Measurements from ENCODE around the gene RABEP2.
"Not testable (repeated sequence)": the region's sequence is repeated elsewhere in the genome, so short reads cannot be mapped to it uniquely, and the experiment has no call there.

Gene RABEP2

GRCh38 chr16:28903344-28904042 lies 21.5 kb downstream of the RABEP2 start:
- DNase-seq (ENCODE audit: low read depth) = no peak

DNA sequence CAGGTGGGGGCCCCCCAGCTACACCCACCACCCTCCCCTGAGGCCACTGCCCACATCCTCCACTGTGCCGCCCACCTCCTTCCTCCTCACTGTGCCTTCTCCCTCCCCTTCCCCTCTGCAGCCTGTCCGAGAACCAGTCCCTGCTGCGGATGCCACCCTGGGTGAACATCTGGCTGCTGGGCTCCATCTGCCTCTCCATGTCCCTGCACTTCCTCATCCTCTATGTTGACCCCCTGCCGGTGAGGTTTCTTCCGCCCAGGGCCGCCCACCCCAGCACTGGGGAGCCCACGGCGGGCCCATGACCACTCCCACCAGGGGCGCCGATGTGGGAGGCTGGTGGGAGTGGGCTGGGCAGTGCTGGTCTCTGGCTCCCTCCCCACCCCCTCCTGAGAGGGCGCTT lies 22.1 kb downstream of the RABEP2 start:
- DNase-seq (ENCODE audit: low read depth) = no peak

DNA sequence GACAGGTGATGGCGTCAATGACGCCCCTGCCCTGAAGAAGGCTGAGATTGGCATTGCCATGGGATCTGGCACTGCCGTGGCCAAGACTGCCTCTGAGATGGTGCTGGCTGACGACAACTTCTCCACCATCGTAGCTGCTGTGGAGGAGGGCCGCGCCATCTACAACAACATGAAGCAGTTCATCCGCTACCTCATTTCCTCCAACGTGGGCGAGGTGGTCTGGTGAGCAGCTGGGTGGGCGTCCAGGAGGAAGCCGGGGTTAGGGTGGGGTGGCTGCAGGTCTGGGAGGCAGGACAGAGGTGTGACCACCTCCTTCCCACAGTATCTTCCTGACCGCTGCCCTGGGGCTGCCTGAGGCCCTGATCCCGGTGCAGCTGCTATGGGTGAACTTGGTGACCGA lies 23.2 kb downstream of the RABEP2 start:
- no peak for DNase-seq (ENCODE audit: low read depth)

DNA sequence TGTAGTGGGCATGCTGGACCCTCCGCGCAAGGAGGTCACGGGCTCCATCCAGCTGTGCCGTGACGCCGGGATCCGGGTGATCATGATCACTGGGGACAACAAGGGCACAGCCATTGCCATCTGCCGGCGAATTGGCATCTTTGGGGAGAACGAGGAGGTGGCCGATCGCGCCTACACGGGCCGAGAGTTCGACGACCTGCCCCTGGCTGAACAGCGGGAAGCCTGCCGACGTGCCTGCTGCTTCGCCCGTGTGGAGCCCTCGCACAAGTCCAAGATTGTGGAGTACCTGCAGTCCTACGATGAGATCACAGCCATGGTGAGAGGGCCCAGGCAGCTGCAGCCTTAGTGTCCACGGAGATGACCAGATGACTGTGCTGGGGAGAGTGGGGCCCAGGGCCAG lies 24.4 kb downstream of the RABEP2 start:
- DNase-seq (ENCODE audit: low read depth) = no peak

DNA sequence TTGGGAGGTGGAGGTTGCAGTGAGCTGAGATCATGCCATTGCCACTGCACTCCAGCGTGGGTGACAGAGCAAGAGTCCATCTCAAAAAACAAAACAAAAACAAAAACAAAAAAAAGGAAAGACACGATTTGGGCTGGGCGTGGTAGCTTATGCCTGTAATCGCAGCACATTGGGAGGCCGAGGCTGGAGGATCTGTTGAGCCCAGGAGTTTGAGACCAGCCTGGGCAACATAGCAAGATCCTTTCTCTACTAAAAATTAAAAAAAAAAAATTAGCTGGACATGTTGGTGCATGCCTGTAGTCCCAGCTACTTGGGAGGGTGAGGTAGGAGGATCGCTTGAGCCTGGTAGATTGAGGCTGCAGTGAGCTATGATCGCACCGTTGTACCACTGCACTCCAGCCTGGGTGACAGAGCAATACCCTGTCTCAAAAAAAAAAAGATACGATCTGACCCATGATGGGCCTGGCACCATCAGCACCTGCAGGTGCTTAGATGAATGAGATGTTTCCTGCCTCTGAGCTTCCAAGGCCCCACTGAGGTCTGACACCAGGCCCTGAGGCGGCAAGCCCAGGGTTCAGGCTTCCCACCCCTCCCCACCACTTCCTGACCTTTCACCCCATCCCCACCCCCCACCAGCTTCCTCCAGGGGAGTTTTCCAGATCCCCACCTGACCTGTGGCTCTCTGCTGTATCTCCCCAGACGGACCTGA lies 25.0 kb downstream of the RABEP2 start:
- no peak for DNase-seq (ENCODE audit: low read depth)

- DNase-seq (ENCODE audit: low read depth) = no peak
Measured at GRCh38 chr16:28898942-28899341, 26.1 kb downstream of the RABEP2 start.

GRCh38 chr16:28898266-28898665 lies 26.8 kb downstream of the RABEP2 start:
- no peak for DNase-seq (ENCODE audit: low read depth)

GRCh38 chr16:28897826-28898225 lies 27.2 kb downstream of the RABEP2 start:
- no peak for DNase-seq (ENCODE audit: low read depth)

DNA sequence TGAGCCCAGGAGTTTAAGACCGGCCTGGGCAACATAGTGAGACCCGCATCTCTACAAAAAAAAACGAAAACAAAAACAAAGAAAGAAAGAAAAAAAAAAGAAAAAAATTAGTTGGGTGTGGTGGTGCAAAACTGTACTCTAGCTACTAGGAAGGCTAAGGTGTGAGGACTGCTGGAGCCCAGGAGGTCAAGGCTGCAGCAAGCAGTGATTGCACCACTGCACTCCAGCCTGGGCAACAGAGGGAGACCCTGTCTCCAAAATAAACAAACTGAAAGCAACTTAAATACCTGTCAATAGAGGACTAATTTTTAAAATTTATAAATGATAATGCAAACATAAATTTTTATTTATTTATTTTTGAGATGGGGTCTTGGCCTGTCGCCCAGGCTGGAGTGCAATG lies 29.4 kb downstream of the RABEP2 start:
- no peak for DNase-seq (ENCODE audit: low read depth)

- DNase-seq (ENCODE audit: low read depth) = no peak
Measured at GRCh38 chr16:28893291-28893690, 31.7 kb downstream of the RABEP2 start.

- no peak for DNase-seq (ENCODE audit: low read depth)
Measured at GRCh38 chr16:28891964-28892890, 32.8 kb downstream of the RABEP2 start.

- not testable (repeated sequence) for DNase-seq (ENCODE audit: low read depth)
Measured at GRCh38 chr16:28890355-28890754, 34.7 kb downstream of the RABEP2 start.

- DNase-seq (ENCODE audit: low read depth) = no peak
Measured at GRCh38 chr16:28886945-28887344, 38.1 kb downstream of the RABEP2 start.

GRCh38 chr16:28884045-28884444 lies 41.0 kb downstream of the RABEP2 start:
- no peak for DNase-seq (ENCODE audit: low read depth)

- no peak for DNase-seq (ENCODE audit: low read depth)
Measured at GRCh38 chr16:28883221-28883996, 41.6 kb downstream of the RABEP2 start.

GRCh38 chr16:28882551-28883160 lies 42.4 kb downstream of the RABEP2 start:
- no peak for DNase-seq (ENCODE audit: low read depth)

GRCh38 chr16:28881565-28881964 lies 43.5 kb downstream of the RABEP2 start:
- not testable (repeated sequence) for DNase-seq (ENCODE audit: low read depth)

GRCh38 chr16:28880955-28881354 lies 44.1 kb downstream of the RABEP2 start:
- no peak for DNase-seq (ENCODE audit: low read depth)

GRCh38 chr16:28880589-28880915 lies 44.5 kb downstream of the RABEP2 start:
- no peak for DNase-seq (ENCODE audit: low read depth)

- DNase-seq (ENCODE audit: low read depth) = peak; percentile 78
Measured at GRCh38 chr16:28879841-28880588, 45.0 kb downstream of the RABEP2 start.

Data from stimulated activated CD8-positive, alpha-beta memory T cell treated with anti-CD3 and anti-CD28 coated beads, Interleukin-15, amount 100 ng/mL, for 1 hour (primary cell).